ENCODE data around the gene SREK1IP1.
"Not testable (repeated sequence)": the region's sequence is repeated elsewhere in the genome, so short reads cannot be mapped to it uniquely, and the experiment has no call there.

SREK1IP1 gene

DNA sequence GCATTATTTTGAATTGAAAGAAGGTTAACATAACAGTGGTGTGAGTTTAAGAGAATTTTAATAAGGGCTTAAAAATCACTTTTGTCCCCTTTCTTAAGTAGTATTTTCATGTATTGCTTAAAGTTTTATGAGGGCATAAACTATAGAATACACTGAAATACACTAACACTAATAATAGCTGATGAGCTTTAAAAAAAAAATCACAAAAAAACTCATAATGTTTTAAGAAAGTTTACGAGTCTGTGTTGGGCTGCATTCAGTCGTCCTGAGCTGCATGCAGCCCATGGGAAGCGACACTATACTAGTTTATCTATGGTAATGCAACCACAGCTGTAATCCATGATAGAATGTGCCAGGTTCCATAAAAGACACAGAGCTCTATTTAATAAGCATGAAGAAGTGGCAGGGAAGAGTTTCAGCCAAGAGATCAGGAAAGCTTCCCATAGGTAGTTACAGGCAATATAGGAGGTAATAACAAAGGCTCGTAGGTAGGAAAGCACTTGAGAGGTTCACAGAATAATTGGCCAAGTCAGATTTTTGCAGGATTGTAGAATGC is 4.5 kb downstream of the SREK1IP1 start:
- DNase-seq = no peak

DNA sequence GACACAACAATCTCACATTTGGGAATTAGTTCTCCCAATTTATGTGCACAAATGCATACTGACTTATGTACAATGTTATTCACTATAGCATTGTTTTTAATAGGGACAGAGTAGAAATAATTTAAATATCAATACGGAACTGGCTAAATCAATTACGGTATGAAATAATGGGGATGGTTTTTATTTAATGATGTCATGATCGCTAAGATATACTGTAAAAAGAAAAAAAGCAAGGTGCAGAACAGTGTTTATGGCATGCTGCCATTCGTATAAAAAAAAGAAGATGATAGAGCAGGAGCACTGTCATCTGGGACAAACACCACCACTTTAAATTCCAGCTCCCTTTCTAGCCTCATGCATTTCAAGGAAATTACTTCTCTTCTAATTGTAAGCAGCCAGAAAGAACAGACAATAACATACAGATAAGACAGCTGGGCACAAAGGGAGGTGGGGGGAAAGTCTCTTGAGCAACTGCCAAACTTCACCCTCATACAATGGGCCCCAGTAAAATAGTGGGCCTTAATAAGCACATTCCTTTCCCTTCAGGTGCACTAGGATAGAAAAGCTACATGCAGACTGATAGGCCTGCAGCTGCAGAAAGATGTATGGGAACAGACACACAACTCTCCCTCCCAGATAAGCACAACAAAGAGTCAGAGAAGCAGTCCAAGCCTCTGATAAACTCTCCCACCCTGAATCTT is 8.4 kb downstream of the SREK1IP1 start:
- DNase-seq = no peak

- DNase-seq = no peak
Measured at GRCh38 chr5:64758901-64759300, 9.6 kb downstream of the SREK1IP1 start.

GRCh38 chr5:64754066-64754465 is 14.4 kb downstream of the SREK1IP1 start:
- no peak for DNase-seq

DNA sequence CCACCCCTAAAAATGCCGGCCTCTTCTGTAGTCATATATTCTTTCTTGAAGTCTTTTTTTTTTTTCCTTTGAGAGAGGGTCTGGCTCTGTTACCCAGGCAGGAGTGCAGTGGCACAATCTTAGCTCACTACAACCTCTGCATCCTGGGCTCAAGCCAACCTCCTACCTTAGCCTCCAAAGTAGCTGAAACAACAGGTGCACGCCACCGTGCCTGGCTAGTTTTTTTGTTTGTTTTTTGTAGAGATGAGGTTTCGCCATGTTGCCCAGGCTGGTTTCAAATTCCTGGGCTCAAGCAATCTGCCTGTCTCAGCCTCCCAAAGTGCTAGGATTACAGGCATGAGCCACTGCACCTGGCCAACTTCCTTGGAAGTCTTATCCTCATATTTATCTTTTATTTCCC is 19.1 kb downstream of the SREK1IP1 start:
- no peak for DNase-seq

DNA sequence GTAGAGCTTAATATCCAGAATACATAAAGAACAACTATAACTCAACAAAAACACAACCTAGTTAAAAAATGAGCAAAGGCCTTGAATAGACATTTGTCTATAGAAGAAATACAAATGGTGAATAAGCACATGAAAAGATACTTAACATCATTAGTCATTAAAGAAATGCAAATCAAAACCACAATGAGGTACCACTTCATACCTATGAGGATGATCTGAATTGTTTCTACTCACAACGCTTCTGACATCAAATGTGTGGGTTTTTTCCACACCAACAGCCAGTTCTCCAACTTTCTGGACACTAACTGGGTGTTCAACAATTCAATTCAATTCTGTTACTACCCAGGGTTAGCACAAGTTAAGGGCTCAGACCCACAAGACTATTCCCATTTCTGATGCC is 22.0 kb downstream of the SREK1IP1 start:
- DNase-seq = no peak

GRCh38 chr5:64744914-64745313 is 23.6 kb downstream of the SREK1IP1 start:
- no peak for DNase-seq

GRCh38 chr5:64742821-64743220 is 25.7 kb downstream of the SREK1IP1 start:
- no peak for DNase-seq

GRCh38 chr5:64742411-64742810 is 26.1 kb downstream of the SREK1IP1 start:
- no peak for DNase-seq

GRCh38 chr5:64727150-64727549 is 41.3 kb downstream of the SREK1IP1 start:
- DNase-seq = no peak

DNA sequence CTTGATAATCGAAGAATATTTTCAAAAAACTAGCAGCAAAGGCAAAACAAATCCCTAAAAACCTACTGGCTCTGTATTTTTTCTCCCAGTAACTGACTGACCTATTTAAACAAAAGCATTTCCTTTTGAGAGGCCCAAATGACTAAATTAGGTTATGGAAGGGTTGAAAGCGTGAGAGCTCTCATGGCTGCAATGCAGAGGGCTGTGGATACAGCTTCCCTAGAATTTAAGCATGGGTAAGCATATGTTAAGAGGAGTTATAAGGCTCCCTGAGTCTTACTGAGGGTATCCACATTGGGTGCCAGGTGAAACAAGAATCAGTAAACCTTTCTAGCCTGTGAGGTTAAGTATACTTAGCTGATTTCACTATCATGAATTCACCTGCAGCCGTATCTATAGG is 45.9 kb downstream of the SREK1IP1 start:
- no peak for DNase-seq

GRCh38 chr5:64714495-64714894 is 54.0 kb downstream of the SREK1IP1 start:
- not testable (repeated sequence) for DNase-seq

- DNase-seq = no peak
Measured at GRCh38 chr5:64707191-64707590, 61.3 kb downstream of the SREK1IP1 start.

GRCh38 chr5:64706074-64706473 is 62.4 kb downstream of the SREK1IP1 start:
- DNase-seq = not testable (repeated sequence)

GRCh38 chr5:64700765-64701164 is 67.7 kb downstream of the SREK1IP1 start:
- no peak for DNase-seq

GRCh38 chr5:64696414-64696813 is 72.1 kb downstream of the SREK1IP1 start:
- not testable (repeated sequence) for DNase-seq

DNA sequence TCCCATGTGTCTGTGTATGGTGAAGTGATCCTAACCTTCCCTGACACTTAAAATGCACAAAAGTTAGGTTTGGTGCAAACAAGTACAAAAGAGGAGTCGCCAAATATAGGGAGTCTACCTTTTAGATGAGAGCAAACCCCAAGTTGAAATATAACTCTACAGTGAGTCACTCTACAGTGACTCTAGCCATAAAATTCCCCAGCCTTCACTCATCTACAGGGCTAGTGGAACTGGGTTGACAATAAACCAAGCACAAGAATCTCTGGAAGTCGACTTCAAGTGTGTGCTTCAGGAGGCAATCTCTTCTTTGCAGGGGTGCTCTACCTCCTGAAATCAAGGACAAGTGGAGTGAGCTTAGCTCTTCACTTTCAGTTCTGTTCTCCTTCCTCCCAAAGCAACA is 74.9 kb downstream of the SREK1IP1 start:
- DNase-seq = no peak

DNA sequence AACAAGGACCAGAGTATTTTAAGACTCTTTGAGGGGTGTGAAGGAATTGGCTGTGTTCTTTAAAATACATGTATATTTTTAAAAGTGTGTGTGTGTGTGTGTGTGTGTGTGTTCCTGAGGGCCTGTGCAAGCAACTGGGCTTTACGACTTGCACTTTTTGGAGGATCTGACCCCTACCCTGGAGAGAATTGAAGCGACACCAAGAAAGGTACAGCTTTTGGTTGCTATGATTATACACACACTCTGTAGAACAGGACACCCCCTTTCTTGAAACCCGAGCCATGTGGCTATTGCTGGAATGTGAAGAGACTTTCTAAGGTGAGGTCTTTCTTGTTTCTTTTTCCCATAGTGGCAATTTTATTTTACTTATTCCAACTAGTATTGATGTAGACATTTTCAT is 77.2 kb downstream of the SREK1IP1 start:
- no peak for DNase-seq

DNA sequence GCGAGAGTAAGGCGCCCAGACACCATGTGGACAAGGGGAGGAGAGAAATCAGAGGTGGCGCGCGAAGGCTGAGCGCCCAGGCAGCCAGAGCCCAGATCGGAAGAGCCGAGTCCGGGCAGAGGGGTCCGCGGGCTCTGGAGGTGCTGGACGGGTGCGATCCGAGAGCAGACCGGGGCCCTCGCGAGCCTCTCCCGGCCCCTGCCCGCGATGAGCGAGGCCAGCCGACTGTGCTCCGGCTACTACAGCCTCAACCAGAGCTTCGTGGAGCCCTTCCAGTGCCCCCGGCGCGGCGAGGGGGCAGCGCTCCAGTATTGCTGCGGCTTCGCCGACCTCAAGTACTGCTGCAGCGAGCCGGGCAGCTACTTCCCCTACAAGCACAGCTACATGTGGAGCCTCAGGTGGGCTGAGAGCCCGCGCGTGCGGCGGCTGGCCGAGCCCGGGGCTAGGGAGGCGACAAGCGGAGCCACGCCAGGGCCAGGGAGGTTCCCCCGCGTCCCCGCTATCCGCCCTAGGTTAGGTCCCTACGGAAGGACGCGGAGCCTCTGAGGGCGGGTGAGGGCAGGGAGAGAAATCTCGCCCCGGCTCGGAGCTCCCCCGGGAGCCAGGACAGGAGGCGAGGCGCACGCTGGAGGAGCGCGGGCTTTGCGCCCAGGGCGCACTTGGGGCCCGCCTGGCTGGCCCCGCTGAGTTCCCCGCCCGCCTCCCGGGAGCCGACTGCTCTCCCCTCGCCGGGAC is 77.9 kb downstream of the SREK1IP1 start, which contains the start of gene SHISAL2B:
SHISAL2B (plus strand) TSS at position 87 of the 735 bp plus-strand sequence; CDS start at position 208, 121 bp downstream.
- no peak for DNase-seq

DNA sequence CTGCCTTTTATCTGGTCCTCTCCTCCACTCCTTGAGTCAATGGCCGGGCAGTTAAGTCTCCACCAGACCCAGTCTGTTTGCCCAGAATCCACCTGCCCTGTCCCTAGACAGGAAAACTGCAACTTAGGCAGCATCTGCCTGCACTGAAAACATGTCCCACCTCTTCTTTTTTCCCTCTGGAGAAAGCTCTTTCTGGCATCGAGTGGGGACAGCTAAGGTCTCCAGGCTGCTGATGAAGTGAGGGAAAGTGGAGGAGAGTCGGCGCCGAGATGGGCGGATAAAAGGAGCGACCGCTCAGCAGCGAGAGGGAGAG is 78.4 kb downstream of the SREK1IP1 start:
- DNase-seq = no peak

DNA sequence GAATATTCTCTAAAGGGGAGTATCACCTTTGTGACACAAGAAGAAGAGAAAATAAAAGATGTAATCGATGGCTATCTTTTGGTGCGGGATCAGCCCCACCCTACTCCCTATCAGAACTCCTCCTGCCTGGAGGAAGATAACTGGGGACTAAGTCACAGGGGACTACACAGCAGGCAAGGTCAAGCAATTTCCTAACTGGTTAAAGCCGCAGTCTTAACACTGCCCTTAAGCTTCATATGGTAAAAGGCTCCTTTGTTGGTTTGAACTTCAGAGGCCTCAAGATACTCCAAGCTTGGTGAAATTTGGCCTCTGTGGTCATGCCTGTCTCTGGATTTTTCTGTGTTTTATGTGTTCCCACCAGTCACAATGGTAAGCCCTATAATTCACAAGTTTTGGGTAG is 79.5 kb downstream of the SREK1IP1 start:
- DNase-seq = no peak

- DNase-seq = no peak
Measured at GRCh38 chr5:64688391-64688790, 80.1 kb downstream of the SREK1IP1 start.

- DNase-seq = no peak
Measured at GRCh38 chr5:64685866-64686265, 82.6 kb downstream of the SREK1IP1 start.

- no peak for DNase-seq
Measured at GRCh38 chr5:64682608-64683007, 85.9 kb downstream of the SREK1IP1 start.

All from activated T-cell treated with anti-CD3 and anti-CD28 coated beads for 4 hours (primary cell).